DND-41 (cell line): ENCODE results near the gene PRF1.
A peak's percentile ranks its signal among the peaks of the same experiment; 100 is the strongest.

Experiments used
- ATAC-seq: fragments of 200-7000 bp; cut with Tn5 transposase; 3 replicates; pipeline ENCODE4 v1.9.1; 2021; ENCODE audit warnings: low read depth; ENCODE audit not compliant: insufficient read depth
- DNase-seq: peaks from one replicate; pipeline ENCODE4 v3.0.0-alpha.2; 2020
- H2AFZ ChIP-seq: 2 replicates; pipeline ENCODE4 v1.6.0; 2012; ENCODE audit warnings: low read depth, low read length
- H3K27ac ChIP-seq: 2 replicates; pipeline ENCODE4 v1.5.1; 2012; ENCODE audit warnings: low read length, inconsistent platforms
- H3K27me3 ChIP-seq: fragments of 200-600 bp; sonication (generic); 2 replicates; pipeline ENCODE4 v1.6.0; 2012; ENCODE audit warnings: low read length, mild to moderate bottlenecking, inconsistent platforms; ENCODE audit not compliant: insufficient read depth, poor library complexity
- H3K36me3 ChIP-seq: 2 replicates; pipeline ENCODE4 v1.5.1; 2012; ENCODE audit warnings: low read length, inconsistent platforms; ENCODE audit not compliant: insufficient read depth
- H3K4me1 ChIP-seq: 2 replicates; pipeline ENCODE4 v1.5.1; 2012; ENCODE audit warnings: mild to moderate bottlenecking, low read length; ENCODE audit not compliant: insufficient read depth
- H3K4me2 ChIP-seq: 2 replicates; pipeline ENCODE4 v1.6.0; 2012; ENCODE audit warnings: mild to moderate bottlenecking, moderate library complexity, low read length, inconsistent platforms; ENCODE audit not compliant: insufficient read depth
- H3K4me3 ChIP-seq, 2 experiments: fragments of 200-600 bp in 1 of 2; shearing (Covaris generic) in 1 of 2; 2 replicates each; pipeline ENCODE4 v1.5.1; 2012 to 2016; ENCODE audit warnings: inconsistent platforms in 2 of 2, low read length in 2 of 2, mild to moderate bottlenecking in 2 of 2, low read depth in 1 of 2, moderate library complexity in 1 of 2
- H3K79me2 ChIP-seq: 2 replicates; pipeline ENCODE4 v1.6.0; 2012; ENCODE audit warnings: low read length, inconsistent platforms; ENCODE audit not compliant: insufficient read depth
- H3K9ac ChIP-seq: 2 replicates; pipeline ENCODE4 v1.6.0; 2012; ENCODE audit warnings: low read depth, mild to moderate bottlenecking, inconsistent platforms, low read length, moderate library complexity
- H3K9me3 ChIP-seq: 2 replicates; pipeline ENCODE4 v1.5.1; 2012; ENCODE audit warnings: low read length, moderate library complexity, mild to moderate bottlenecking, inconsistent platforms; ENCODE audit not compliant: insufficient read depth, severe bottlenecking
- H4K20me1 ChIP-seq: 2 replicates; pipeline ENCODE4 v1.6.0; 2012; ENCODE audit warnings: low read length; ENCODE audit not compliant: insufficient read depth
- CTCF ChIP-seq: IDR thresholded peaks from 2 replicates; pipeline ENCODE4 v1.5.1; 2012; ENCODE audit warnings: borderline replicate concordance, low read length, moderate library complexity, mild to moderate bottlenecking; ENCODE audit not compliant: poor library complexity, severe bottlenecking; ENCODE audit errors: extremely low read depth
- EZH2 ChIP-seq: IDR thresholded peaks from 3 replicates; pipeline ENCODE4 v1.6.1; 2012; ENCODE audit warnings: borderline replicate concordance, low read depth, mild to moderate bottlenecking, moderate library complexity, low read length, inconsistent platforms; ENCODE audit not compliant: severe bottlenecking

The PRF1 gene

GRCh38 chr10:70622981-70623844, 20.7 kb upstream of the PRF1 start:
- Histone ChIP-seq H3K4me2 (no peak overlapping the region), H3K4me1 (no peaks in the 10 kb centered on the region), H3K27ac (no peak overlapping the region), H3K36me3 (no peaks in the 10 kb centered on the region), H3K79me2 (no peaks in the 10 kb centered on the region), H2AFZ (no peak overlapping the region), H3K4me3 (no peak overlapping the region), H3K27me3 (no peaks in the 10 kb centered on the region), H4K20me1 (no peaks in the 10 kb centered on the region), H3K9me3 (peaks cover 14% of the 10 kb centered on the region), H3K9ac (no peak overlapping the region)
- no peak for DNase-seq
- TF ChIP-seq EZH2 (no peak), CTCF (no peak)
- ATAC-seq = no peak

GRCh38 chr10:70622541-70622940, 20.0 kb upstream of the PRF1 start:
- H3K9me3 ChIP-seq = peaks cover 14% of the 10 kb centered on the region
- no peaks in the 10 kb centered on the region for H3K27me3 ChIP-seq
- no peaks in the 10 kb centered on the region for H3K79me2 ChIP-seq
- DNase-seq = no peak
- no peak overlapping the region for H3K4me2 ChIP-seq
- no peaks in the 10 kb centered on the region for H3K36me3 ChIP-seq
- ATAC-seq = no peak
- no peak overlapping the region for H3K4me3 ChIP-seq
- no peak overlapping the region for H2AFZ ChIP-seq
- no peaks in the 10 kb centered on the region for H4K20me1 ChIP-seq
- TF ChIP-seq CTCF = no peak
- no peak for TF ChIP-seq EZH2
- no peak overlapping the region for H3K9ac ChIP-seq
- no peak overlapping the region for H3K27ac ChIP-seq
- no peaks in the 10 kb centered on the region for H3K4me1 ChIP-seq

GRCh38 chr10:70621503-70622078, 19.1 kb upstream of the PRF1 start:
- no peak for ATAC-seq
- Histone ChIP-seq H3K4me2 (no peak overlapping the region), H3K9me3 (peaks cover 14% of the 10 kb centered on the region), H3K36me3 (no peaks in the 10 kb centered on the region), H2AFZ (0 out of 2 replicates have a peak overlapping the region, but pooled peaks have one; percentile 16), H3K9ac (no peak overlapping the region), H3K27me3 (no peaks in the 10 kb centered on the region), H3K27ac (no peak overlapping the region), H3K4me3 (no peak overlapping the region), H3K4me1 (no peaks in the 10 kb centered on the region), H3K79me2 (no peaks in the 10 kb centered on the region), H4K20me1 (no peaks in the 10 kb centered on the region)
- no peak for DNase-seq
- TF ChIP-seq EZH2 = no peak

- ATAC-seq = no peak
- Histone ChIP-seq H3K4me3 (no peak overlapping the region), H3K79me2 (no peaks in the 10 kb centered on the region), H3K27me3 (no peaks in the 10 kb centered on the region), H3K4me1 (no peaks in the 10 kb centered on the region), H3K9me3 (peaks cover 14% of the 10 kb centered on the region), H3K27ac (no peak overlapping the region), H4K20me1 (no peaks in the 10 kb centered on the region), H3K4me2 (no peak overlapping the region), H3K36me3 (no peaks in the 10 kb centered on the region), H3K9ac (no peak overlapping the region), H2AFZ (no peak overlapping the region)
- no peak for TF ChIP-seq CTCF
- TF ChIP-seq EZH2 = no peak
- DNase-seq = no peak
Observed at GRCh38 chr10:70620020-70620289, 17.4 kb upstream of the PRF1 start.
